ENCODE data around the gene HTRA1.

HTRA1 gene

GRCh38 chr10:122532601-122533296 lies 71.4 kb downstream of the HTRA1 start:
- no peak for TF ChIP-seq REST (IDR thresholded peaks at IDR 0.05; ENCODE audit: insufficient read depth in 1 of 2, low read depth in 2 of 2, low read length in 2 of 2)
- TF ChIP-seq FOXP2 (optimal IDR thresholded peaks at IDR 0.05; ENCODE audit: borderline replicate concordance, extremely low read depth, extremely low read length, insufficient read depth), result no peak
- TF ChIP-seq SIN3A (IDR thresholded peaks at IDR 0.05; ENCODE audit: borderline replicate concordance, insufficient read depth, low read length), result no peak
- TF ChIP-seq POLR2AphosphoS5 (IDR thresholded peaks at IDR 0.05; ENCODE audit: low read depth, low read length), result no peak
- no peak for TF ChIP-seq TAF1 (IDR thresholded peaks at IDR 0.05; ENCODE audit: borderline replicate concordance, insufficient read depth, low read length)

GRCh38 chr10:122537545-122537944 lies 76.2 kb downstream of the HTRA1 start:
- TF ChIP-seq FOXP2 (optimal IDR thresholded peaks at IDR 0.05; ENCODE audit: borderline replicate concordance, extremely low read depth, extremely low read length, insufficient read depth) (no peak), POLR2AphosphoS5 (IDR thresholded peaks at IDR 0.05; ENCODE audit: low read depth, low read length) (no peak), REST (IDR thresholded peaks at IDR 0.05; ENCODE audit: insufficient read depth in 1 of 2, low read depth in 2 of 2, low read length in 2 of 2) (no peak), SIN3A (IDR thresholded peaks at IDR 0.05; ENCODE audit: borderline replicate concordance, insufficient read depth, low read length) (no peak), TAF1 (IDR thresholded peaks at IDR 0.05; ENCODE audit: borderline replicate concordance, insufficient read depth, low read length) (no peak)

- TF ChIP-seq REST (IDR thresholded peaks at IDR 0.05; ENCODE audit: insufficient read depth in 1 of 2, low read depth in 2 of 2, low read length in 2 of 2), result no peak
- TF ChIP-seq TAF1 (IDR thresholded peaks at IDR 0.05; ENCODE audit: borderline replicate concordance, insufficient read depth, low read length), result no peak
- no peak for TF ChIP-seq FOXP2 (optimal IDR thresholded peaks at IDR 0.05; ENCODE audit: borderline replicate concordance, extremely low read depth, extremely low read length, insufficient read depth)
Measured at GRCh38 chr10:122541541-122542002, 80.2 kb downstream of the HTRA1 start.

GRCh38 chr10:122543676-122544445 lies 82.5 kb downstream of the HTRA1 start:
- TF ChIP-seq POLR2AphosphoS5 (IDR thresholded peaks at IDR 0.05; ENCODE audit: low read depth, low read length) (no peak), TAF1 (IDR thresholded peaks at IDR 0.05; ENCODE audit: borderline replicate concordance, insufficient read depth, low read length) (no peak), REST (IDR thresholded peaks at IDR 0.05; ENCODE audit: insufficient read depth in 1 of 2, low read depth in 2 of 2, low read length in 2 of 2) (no peak), FOXP2 (optimal IDR thresholded peaks at IDR 0.05; ENCODE audit: borderline replicate concordance, extremely low read depth, extremely low read length, insufficient read depth) (no peak), SIN3A (IDR thresholded peaks at IDR 0.05; ENCODE audit: borderline replicate concordance, insufficient read depth, low read length) (no peak)

Measured in PFSK-1 (cell line).